ENCODE measurements around the gene MAN2B2.

The MAN2B2 gene

DNA sequence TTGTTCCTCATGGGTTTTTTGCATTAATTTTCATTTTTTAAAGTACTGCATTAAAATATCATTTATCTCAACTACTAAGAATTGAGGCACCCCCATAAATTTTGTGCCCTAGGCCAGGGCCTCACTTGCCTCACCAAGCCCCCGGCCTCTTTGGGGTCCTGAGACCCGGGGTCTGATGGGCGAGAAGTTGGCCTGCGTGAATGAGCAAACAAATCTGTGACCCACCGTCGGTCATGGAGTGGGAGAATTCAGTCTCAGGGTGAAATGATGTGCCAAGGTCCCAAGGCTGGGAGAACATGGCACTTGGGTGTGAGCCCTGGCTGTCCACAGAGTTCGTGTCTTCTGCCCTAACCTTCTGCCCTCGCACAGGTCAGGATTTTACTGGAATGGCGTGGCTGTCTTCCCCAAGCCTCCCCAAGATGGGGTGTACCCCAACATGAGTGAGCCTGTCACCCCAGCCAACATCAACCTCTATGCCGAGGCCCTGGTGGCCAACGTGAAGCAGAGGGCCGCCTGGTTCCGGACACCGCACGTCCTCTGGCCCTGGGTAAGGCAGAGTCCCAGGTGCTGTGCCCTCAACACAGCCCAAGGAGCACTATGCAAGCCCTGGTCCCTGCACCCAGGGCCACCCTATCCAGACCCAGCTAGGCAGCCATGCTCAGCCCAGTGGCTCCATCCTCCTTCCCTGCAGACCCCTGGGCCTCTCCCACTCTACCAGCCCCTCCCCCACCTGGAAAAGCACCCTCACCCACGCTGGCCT, 18.0 kb downstream of the MAN2B2 start:
- TF ChIP-seq, protein P1, sequence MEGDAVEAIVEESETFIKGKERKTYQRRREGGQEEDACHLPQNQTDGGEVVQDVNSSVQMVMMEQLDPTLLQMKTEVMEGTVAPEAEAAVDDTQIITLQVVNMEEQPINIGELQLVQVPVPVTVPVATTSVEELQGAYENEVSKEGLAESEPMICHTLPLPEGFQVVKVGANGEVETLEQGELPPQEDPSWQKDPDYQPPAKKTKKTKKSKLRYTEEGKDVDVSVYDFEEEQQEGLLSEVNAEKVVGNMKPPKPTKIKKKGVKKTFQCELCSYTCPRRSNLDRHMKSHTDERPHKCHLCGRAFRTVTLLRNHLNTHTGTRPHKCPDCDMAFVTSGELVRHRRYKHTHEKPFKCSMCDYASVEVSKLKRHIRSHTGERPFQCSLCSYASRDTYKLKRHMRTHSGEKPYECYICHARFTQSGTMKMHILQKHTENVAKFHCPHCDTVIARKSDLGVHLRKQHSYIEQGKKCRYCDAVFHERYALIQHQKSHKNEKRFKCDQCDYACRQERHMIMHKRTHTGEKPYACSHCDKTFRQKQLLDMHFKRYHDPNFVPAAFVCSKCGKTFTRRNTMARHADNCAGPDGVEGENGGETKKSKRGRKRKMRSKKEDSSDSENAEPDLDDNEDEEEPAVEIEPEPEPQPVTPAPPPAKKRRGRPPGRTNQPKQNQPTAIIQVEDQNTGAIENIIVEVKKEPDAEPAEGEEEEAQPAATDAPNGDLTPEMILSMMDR (IDR thresholded peaks at IDR 0.05; ENCODE audit: low read depth, low read length) = no peak
- TF ChIP-seq EZH2phosphoT487 (IDR thresholded peaks at IDR 0.05; ENCODE audit: low read depth) = no peak
- no peaks in the 10 kb centered on the region for H3K36me3 ChIP-seq (replicated peaks; ENCODE audit: low read depth, low read length)
- H3K9me3 ChIP-seq (ENCODE audit: insufficient read depth, low read length) = no peaks in the 10 kb centered on the region
- no peak overlapping the region for H3K4me3 ChIP-seq (ENCODE audit: low read length)
- H2AFZ ChIP-seq (ENCODE audit: low read depth, low read length) = no peak overlapping the region
- no peaks in the 10 kb centered on the region for H4K20me1 ChIP-seq (ENCODE audit: insufficient read depth, low read length)
- H3K79me2 ChIP-seq (ENCODE audit: low read length) = no peaks in the 10 kb centered on the region
- no peaks in the 10 kb centered on the region for H3K27me3 ChIP-seq (ENCODE audit: low read depth, low read length)
- H3K4me2 ChIP-seq (ENCODE audit: low read length) = no peak overlapping the region
- H3K9ac ChIP-seq (ENCODE audit: low read length) = no peak overlapping the region
- H3K4me1 ChIP-seq (ENCODE audit: low read length) = no peaks in the 10 kb centered on the region
- H3K27ac ChIP-seq (ENCODE audit: low read length) = no peak overlapping the region

DNA sequence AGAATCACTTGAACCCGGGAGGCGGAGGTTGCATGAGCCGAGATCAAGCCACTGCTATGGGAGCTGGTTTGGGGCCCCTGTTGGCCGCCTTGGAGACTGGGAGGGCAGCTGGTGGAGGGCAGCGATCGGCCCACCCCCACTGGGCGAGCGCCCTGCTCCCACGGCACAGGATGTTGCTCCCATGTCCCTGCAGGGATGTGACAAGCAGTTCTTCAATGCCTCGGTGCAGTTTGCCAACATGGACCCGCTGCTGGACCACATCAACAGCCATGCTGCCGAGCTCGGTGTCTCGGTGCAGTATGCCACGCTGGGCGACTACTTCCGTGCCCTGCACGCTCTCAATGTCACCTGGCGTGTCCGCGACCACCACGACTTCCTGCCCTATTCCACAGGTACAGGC, 19.4 kb downstream of the MAN2B2 start:
- TF ChIP-seq, protein P1 (IDR thresholded peaks at IDR 0.05; ENCODE audit: low read depth, low read length) = no peak
- no peak for TF ChIP-seq EZH2phosphoT487 (IDR thresholded peaks at IDR 0.05; ENCODE audit: low read depth)

DNA sequence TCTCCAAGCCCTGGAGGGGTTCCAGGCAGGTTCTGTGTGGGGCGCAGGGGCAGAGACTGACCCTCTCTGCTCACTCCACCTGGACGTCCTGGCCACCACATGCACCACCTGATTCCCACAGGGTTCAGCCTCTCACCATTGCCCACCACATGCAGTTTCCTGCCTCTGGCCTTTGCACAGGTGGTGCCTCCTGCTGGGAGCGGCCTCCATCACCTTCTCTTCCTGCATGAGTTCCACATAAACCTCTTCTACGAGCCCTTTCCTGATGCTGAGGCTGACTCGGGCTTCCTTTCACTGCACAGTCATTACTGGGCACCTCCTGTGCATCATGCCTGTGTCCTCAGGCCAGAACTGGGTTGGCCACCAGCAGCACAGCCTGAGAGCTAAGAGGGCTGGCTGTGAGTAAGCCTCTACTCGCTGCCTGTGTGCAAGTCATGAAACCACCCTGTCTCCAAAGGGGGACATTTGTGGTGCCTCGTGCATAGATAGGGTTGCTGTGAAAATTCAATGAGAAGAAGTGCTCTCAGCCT, 19.9 kb downstream of the MAN2B2 start:
- H3K4me1 ChIP-seq (ENCODE audit: low read length) = no peaks in the 10 kb centered on the region
- no peak overlapping the region for H2AFZ ChIP-seq (ENCODE audit: low read depth, low read length)
- H3K27ac ChIP-seq (ENCODE audit: low read length) = no peak overlapping the region
- H3K27me3 ChIP-seq (ENCODE audit: low read depth, low read length) = no peaks in the 10 kb centered on the region
- H4K20me1 ChIP-seq (ENCODE audit: insufficient read depth, low read length) = no peaks in the 10 kb centered on the region
- H3K9me3 ChIP-seq (ENCODE audit: insufficient read depth, low read length) = no peaks in the 10 kb centered on the region
- H3K79me2 ChIP-seq (ENCODE audit: low read length) = no peaks in the 10 kb centered on the region
- TF ChIP-seq, protein P1 (IDR thresholded peaks at IDR 0.05; ENCODE audit: low read depth, low read length) = no peak
- no peak for TF ChIP-seq EZH2phosphoT487 (IDR thresholded peaks at IDR 0.05; ENCODE audit: low read depth)
- no peak overlapping the region for H3K4me3 ChIP-seq (ENCODE audit: low read length)
- no peak overlapping the region for H3K4me2 ChIP-seq (ENCODE audit: low read length)
- no peak overlapping the region for H3K9ac ChIP-seq (ENCODE audit: low read length)
- H3K36me3 ChIP-seq (replicated peaks; ENCODE audit: low read depth, low read length) = no peaks in the 10 kb centered on the region

More for the DNA sequence above, 19.4 kb downstream of the MAN2B2 start:
- Histone ChIP-seq H3K4me3 (ENCODE audit: low read length) (no peak overlapping the region), H3K9ac (ENCODE audit: low read length) (no peak overlapping the region), H3K9me3 (ENCODE audit: insufficient read depth, low read length) (no peaks in the 10 kb centered on the region), H4K20me1 (ENCODE audit: insufficient read depth, low read length) (no peaks in the 10 kb centered on the region), H2AFZ (ENCODE audit: low read depth, low read length) (no peak overlapping the region), H3K4me2 (ENCODE audit: low read length) (no peak overlapping the region), H3K4me1 (ENCODE audit: low read length) (no peaks in the 10 kb centered on the region), H3K36me3 (replicated peaks; ENCODE audit: low read depth, low read length) (no peaks in the 10 kb centered on the region), H3K27ac (ENCODE audit: low read length) (no peak overlapping the region), H3K27me3 (ENCODE audit: low read depth, low read length) (no peaks in the 10 kb centered on the region), H3K79me2 (ENCODE audit: low read length) (no peaks in the 10 kb centered on the region)

GRCh38 chr4:6595897-6596537, 21.0 kb downstream of the MAN2B2 start:
- Histone ChIP-seq H2AFZ (ENCODE audit: low read depth, low read length) (no peak overlapping the region), H3K4me2 (ENCODE audit: low read length) (no peak overlapping the region), H3K4me3 (ENCODE audit: low read length) (no peak overlapping the region), H3K79me2 (ENCODE audit: low read length) (no peaks in the 10 kb centered on the region), H3K9me3 (ENCODE audit: insufficient read depth, low read length) (no peaks in the 10 kb centered on the region), H3K9ac (ENCODE audit: low read length) (no peak overlapping the region), H3K27ac (ENCODE audit: low read length) (no peak overlapping the region), H3K4me1 (ENCODE audit: low read length) (no peaks in the 10 kb centered on the region), H4K20me1 (ENCODE audit: insufficient read depth, low read length) (no peaks in the 10 kb centered on the region), H3K27me3 (ENCODE audit: low read depth, low read length) (no peaks in the 10 kb centered on the region), H3K36me3 (replicated peaks; ENCODE audit: low read depth, low read length) (no peaks in the 10 kb centered on the region)
- no peak for TF ChIP-seq EZH2phosphoT487 (IDR thresholded peaks at IDR 0.05; ENCODE audit: low read depth)
- TF ChIP-seq, protein P1 (IDR thresholded peaks at IDR 0.05; ENCODE audit: low read depth, low read length) = no peak
